ENCODE results near the gene DTX1. TPM values are rescaled to one million over a fixed set of nuclear protein-coding genes. Genes with fewer than 3 reads are reported as not detected.

Gene DTX1
- total RNA-seq, 1 experiment from 2014 or later = not detected

DNA sequence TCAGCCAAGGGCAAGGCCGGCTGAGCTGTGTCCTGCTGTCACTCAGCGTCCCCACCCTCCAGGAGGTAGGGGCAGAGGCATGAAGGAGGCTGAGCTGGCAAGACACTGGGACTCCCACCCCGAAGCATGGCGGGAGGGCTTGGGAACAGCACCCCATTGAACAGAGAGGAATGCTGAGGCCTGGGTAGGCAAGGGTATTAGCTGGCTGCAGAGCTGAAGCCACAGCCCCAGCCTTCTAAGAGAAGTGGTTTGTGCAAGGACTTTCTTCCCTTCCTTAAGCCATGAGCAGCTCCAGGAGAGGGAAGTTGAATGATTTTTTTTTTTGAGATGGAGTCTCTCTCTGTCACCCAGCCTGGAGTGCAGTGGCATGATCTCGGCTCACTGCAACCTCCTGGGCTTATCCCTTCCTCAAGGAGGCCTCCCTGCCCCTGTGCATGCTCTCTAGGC is 86.4 kb downstream of the DTX1 start:
- no peak for DNase-seq
- BruUV-seq (replicated peaks) = no TSS peak
- H3K36me3 ChIP-seq (ENCODE audit: low read depth, low read length) = no peaks in the 10 kb centered on the region

DNA sequence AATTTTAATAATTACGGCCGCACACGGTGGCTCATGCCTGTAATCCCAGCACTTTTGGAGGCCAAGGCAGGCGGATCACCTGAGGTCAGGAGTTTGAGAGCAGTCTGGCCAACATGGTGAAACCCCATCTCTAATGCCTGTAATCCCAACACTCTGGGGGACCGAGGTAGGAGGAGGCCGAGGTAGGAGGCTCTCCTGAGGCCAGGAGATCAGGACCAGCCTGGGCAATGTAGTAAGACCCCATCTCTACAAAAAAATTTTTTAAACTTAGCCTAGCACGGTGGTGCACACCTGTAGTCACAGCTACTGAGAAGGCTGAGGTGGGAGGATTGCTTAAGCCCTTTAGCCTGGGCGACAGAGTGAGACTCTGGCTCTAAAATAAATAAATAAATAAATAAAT is 87.4 kb downstream of the DTX1 start:
- DNase-seq (no peak), ATAC-seq (no peak)
- Histone ChIP-seq H3K9ac (ENCODE audit: low read length) (no peak overlapping the region), H3K27ac (ENCODE audit: low read length) (no peak overlapping the region), H3F3A (ENCODE audit: low read length, unreplicated experiment) (no peaks in the 10 kb centered on the region), H3K4me2 (ENCODE audit: low read length) (no peak overlapping the region), H3K79me2 (ENCODE audit: low read length) (no peaks in the 10 kb centered on the region), H2AFZ (ENCODE audit: low read length) (no peak overlapping the region), H3K4me1 (ENCODE audit: insufficient read depth, low read length) (no peaks in the 10 kb centered on the region), H3K9me2 (replicated peaks; ENCODE audit: low read length) (no peaks in the 10 kb centered on the region), H3K9me3 (ENCODE audit: low read length) (no peaks in the 10 kb centered on the region), H3K4me3 (ENCODE audit: low read length) (no peak overlapping the region), H3K27me3 (ENCODE audit: low read length) (no peaks in the 10 kb centered on the region), H4K20me1 (ENCODE audit: low read length) (no peaks in the 10 kb centered on the region), H3K36me3 (ENCODE audit: low read depth, low read length) (no peaks in the 10 kb centered on the region)
- POLR2A ChIA-PET (ENCODE audit: unreplicated experiment) = no interaction called here
- BruUV-seq (replicated peaks) = no TSS peak
- TF ChIP-seq EZH2phosphoT487 (IDR thresholded peaks at IDR 0.05; ENCODE audit: borderline replicate concordance, low read length) = no peak
- no peak for TF ChIP-seq EZH2 (IDR thresholded peaks at IDR 0.05; ENCODE audit: low read length, unreplicated experiment)
- TF ChIP-seq, protein P1, sequence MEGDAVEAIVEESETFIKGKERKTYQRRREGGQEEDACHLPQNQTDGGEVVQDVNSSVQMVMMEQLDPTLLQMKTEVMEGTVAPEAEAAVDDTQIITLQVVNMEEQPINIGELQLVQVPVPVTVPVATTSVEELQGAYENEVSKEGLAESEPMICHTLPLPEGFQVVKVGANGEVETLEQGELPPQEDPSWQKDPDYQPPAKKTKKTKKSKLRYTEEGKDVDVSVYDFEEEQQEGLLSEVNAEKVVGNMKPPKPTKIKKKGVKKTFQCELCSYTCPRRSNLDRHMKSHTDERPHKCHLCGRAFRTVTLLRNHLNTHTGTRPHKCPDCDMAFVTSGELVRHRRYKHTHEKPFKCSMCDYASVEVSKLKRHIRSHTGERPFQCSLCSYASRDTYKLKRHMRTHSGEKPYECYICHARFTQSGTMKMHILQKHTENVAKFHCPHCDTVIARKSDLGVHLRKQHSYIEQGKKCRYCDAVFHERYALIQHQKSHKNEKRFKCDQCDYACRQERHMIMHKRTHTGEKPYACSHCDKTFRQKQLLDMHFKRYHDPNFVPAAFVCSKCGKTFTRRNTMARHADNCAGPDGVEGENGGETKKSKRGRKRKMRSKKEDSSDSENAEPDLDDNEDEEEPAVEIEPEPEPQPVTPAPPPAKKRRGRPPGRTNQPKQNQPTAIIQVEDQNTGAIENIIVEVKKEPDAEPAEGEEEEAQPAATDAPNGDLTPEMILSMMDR (conservative IDR thresholded peaks at IDR 0.05; ENCODE audit: low read depth, low read length) = no peak
- intact Hi-C loops (cut with micrococcal nuclease) = no loop called here
- CTCF ChIA-PET = no interaction called here

More for the DNA sequence above, 86.4 kb downstream of the DTX1 start:
- no peaks in the 10 kb centered on the region for H3K79me2 ChIP-seq (ENCODE audit: low read length)
- no peaks in the 10 kb centered on the region for H3K27me3 ChIP-seq (ENCODE audit: low read length)
- H4K20me1 ChIP-seq (ENCODE audit: low read length) = no peaks in the 10 kb centered on the region
- H3K9ac ChIP-seq (ENCODE audit: low read length) = no peak overlapping the region
- H3K4me1 ChIP-seq (ENCODE audit: insufficient read depth, low read length) = no peaks in the 10 kb centered on the region
- no peak overlapping the region for H3K27ac ChIP-seq (ENCODE audit: low read length)
- no peak overlapping the region for H2AFZ ChIP-seq (ENCODE audit: low read length)
- no peaks in the 10 kb centered on the region for H3K9me3 ChIP-seq (ENCODE audit: low read length)
- intact Hi-C loops (cut with micrococcal nuclease) = no loop called here
- H3K4me3 ChIP-seq (ENCODE audit: low read length) = no peak overlapping the region
- ChIA-PET POLR2A (ENCODE audit: unreplicated experiment) (interaction anchor here (0.5 kb wide), 1 partner anchor 22 kb away, joined by 3 read pairs; no protein-coding TSS in a partner anchor), CTCF (no interaction called here)
- H3K4me2 ChIP-seq (ENCODE audit: low read length) = no peak overlapping the region
- H3K9me2 ChIP-seq (replicated peaks; ENCODE audit: low read length) = no peaks in the 10 kb centered on the region
- ATAC-seq = no peak
- TF ChIP-seq EZH2phosphoT487 (IDR thresholded peaks at IDR 0.05; ENCODE audit: borderline replicate concordance, low read length) (no peak), EZH2 (IDR thresholded peaks at IDR 0.05; ENCODE audit: low read length, unreplicated experiment) (no peak)
- TF ChIP-seq, protein P1 (conservative IDR thresholded peaks at IDR 0.05; ENCODE audit: low read depth, low read length) = no peak
- H3F3A ChIP-seq (ENCODE audit: low read length, unreplicated experiment) = no peaks in the 10 kb centered on the region

DNA sequence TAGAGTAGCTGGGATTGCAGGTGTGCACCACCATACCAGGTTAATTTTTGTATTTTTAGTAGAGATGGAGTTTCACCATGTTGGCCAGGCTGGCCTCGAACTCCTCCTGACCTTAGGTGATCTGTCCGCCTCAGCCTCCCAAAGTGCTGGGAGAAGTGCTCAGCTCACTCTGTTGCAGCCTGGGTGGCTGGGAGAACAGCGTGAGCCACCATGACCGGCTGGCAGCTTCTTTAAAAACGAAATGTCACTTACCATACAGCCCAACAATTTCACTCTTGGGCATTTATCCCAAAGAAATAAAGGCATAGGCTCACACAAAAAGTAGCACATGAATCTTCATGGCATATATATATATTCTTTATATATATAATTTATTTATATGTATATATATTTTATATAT is 88.3 kb downstream of the DTX1 start:
- Histone ChIP-seq H3F3A (ENCODE audit: low read length, unreplicated experiment) (no peaks in the 10 kb centered on the region), H3K27me3 (ENCODE audit: low read length) (no peaks in the 10 kb centered on the region), H4K20me1 (ENCODE audit: low read length) (no peaks in the 10 kb centered on the region), H3K9me3 (ENCODE audit: low read length) (no peaks in the 10 kb centered on the region), H3K9ac (ENCODE audit: low read length) (no peak overlapping the region), H3K36me3 (ENCODE audit: low read depth, low read length) (no peaks in the 10 kb centered on the region), H3K4me2 (ENCODE audit: low read length) (no peak overlapping the region), H3K4me1 (ENCODE audit: insufficient read depth, low read length) (no peaks in the 10 kb centered on the region), H2AFZ (ENCODE audit: low read length) (no peak overlapping the region), H3K27ac (ENCODE audit: low read length) (no peak overlapping the region), H3K9me2 (replicated peaks; ENCODE audit: low read length) (no peaks in the 10 kb centered on the region), H3K4me3 (ENCODE audit: low read length) (no peak overlapping the region), H3K79me2 (ENCODE audit: low read length) (no peaks in the 10 kb centered on the region)
- intact Hi-C loops (cut with micrococcal nuclease) = no loop called here
- no peak for TF ChIP-seq EZH2phosphoT487 (IDR thresholded peaks at IDR 0.05; ENCODE audit: borderline replicate concordance, low read length)
- CTCF ChIA-PET = no interaction called here
- ATAC-seq (no peak), DNase-seq (no peak)
- BruUV-seq (replicated peaks) = no TSS peak
- POLR2A ChIA-PET (ENCODE audit: unreplicated experiment) = no interaction called here

All from PC-3 (cell line).